Ascending aorta (tissue), 2 donors: Measurements from ENCODE around the gene ALAS1. TPM values are rescaled to one million over a fixed set of nuclear protein-coding genes. Genes with fewer than 3 reads are reported as not detected.
"Not testable (repeated sequence)": the region's sequence is repeated elsewhere in the genome, so short reads cannot be mapped to it uniquely, and the experiment has no call there.

Experiments
- DNase-seq, 2 donors: peaks; one replicate each; pipeline ENCODE4 v3.0.0-alpha.2; 2019; ENCODE audit warnings: low spot score in 2 of 2
- H3K27ac ChIP-seq, 2 donors: fragments of 200-600 bp; sonication (generic); one replicate each; pipeline ENCODE4 v1.5.1; 2016 to 2017; ENCODE audit warnings: mild to moderate bottlenecking in 1 of 2
- H3K27me3 ChIP-seq: fragments of 200-600 bp; sonication (generic); one replicate; pipeline ENCODE4 v1.5.1; 2017
- H3K36me3 ChIP-seq, 2 donors: fragments of 200-600 bp; sonication (generic); one replicate each; pipeline ENCODE4 v1.5.1; 2016
- H3K4me1 ChIP-seq, 2 donors: fragments of 200-600 bp; sonication (generic); one replicate each; pipeline ENCODE4 v1.5.1; 2016 to 2017; ENCODE audit warnings: mild to moderate bottlenecking in 1 of 2
- H3K4me3 ChIP-seq, 2 donors: fragments of 200-600 bp; sonication (generic); one replicate each; pipeline ENCODE4 v1.5.1; 2016 to 2017; ENCODE audit warnings: mild to moderate bottlenecking in 1 of 2
- H3K9me3 ChIP-seq, 2 donors: fragments of 200-600 bp; sonication (generic); one replicate each; pipeline ENCODE4 v1.5.1; 2016
- intact Hi-C: fragments of 100-400 bp; cut with DNase I; formaldehyde crosslinking; loops from one replicate; pipeline ENCODE4 v1.15.1; 2023
- total RNA-seq: library from RNA; depleted of rRNA; stranded (reverse); fragments of >200 nt; gene quantifications from one replicate; pipeline ENCODE4 v1.1.0, GENCODE V29; 2016
- TF ChIP-seq, protein P1 (sequence below), 3 experiments: fragments of 200-600 bp in 2 of 3; fragments of 450-650 bp in 1 of 3; sonication (generic) in 2 of 3; IDR thresholded peaks; one replicate each; pipeline ENCODE4 v1.5.1; 2016 to 2019; ENCODE audit warnings: antibody characterized with exemption in 3 of 3, mild to moderate bottlenecking in 1 of 3, moderate library complexity in 1 of 3

The ALAS1 gene
- total RNA-seq, 1 donor from 2014 or later = 58.3 TPM

DNA sequence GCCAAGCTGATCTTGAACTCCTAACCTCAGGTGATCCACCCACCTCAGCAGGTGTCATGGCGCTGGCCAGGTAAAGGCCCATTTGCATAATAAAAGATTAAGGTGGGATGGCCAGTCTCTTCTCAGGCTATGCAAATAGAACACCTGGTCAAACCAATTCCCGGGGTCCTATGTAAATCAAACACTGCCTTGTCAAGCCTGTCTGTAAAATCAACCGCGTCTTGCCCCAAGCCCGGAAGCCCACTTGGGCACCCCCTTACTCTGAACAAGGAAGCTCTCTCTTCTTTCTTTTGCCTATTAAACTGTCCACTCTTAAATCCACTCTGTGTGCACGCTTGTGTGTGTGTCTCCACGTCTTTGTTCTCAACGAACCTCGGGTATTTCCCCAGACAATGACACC lies 30.7 kb upstream of the ALAS1 start:
- Histone ChIP-seq H3K36me3 (no peaks in the 10 kb centered on the region), H3K4me1 (no peaks in the 10 kb centered on the region), H3K27ac (no peak overlapping the region), H3K4me3 (no peak overlapping the region), H3K27me3 (no peaks in the 10 kb centered on the region), H3K9me3 (no peaks in the 10 kb centered on the region)
- intact Hi-C loops = no loop called here
- TF ChIP-seq, protein P1, sequence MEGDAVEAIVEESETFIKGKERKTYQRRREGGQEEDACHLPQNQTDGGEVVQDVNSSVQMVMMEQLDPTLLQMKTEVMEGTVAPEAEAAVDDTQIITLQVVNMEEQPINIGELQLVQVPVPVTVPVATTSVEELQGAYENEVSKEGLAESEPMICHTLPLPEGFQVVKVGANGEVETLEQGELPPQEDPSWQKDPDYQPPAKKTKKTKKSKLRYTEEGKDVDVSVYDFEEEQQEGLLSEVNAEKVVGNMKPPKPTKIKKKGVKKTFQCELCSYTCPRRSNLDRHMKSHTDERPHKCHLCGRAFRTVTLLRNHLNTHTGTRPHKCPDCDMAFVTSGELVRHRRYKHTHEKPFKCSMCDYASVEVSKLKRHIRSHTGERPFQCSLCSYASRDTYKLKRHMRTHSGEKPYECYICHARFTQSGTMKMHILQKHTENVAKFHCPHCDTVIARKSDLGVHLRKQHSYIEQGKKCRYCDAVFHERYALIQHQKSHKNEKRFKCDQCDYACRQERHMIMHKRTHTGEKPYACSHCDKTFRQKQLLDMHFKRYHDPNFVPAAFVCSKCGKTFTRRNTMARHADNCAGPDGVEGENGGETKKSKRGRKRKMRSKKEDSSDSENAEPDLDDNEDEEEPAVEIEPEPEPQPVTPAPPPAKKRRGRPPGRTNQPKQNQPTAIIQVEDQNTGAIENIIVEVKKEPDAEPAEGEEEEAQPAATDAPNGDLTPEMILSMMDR (IDR thresholded peaks at IDR 0.05) = no peak
- no peak for DNase-seq

DNA sequence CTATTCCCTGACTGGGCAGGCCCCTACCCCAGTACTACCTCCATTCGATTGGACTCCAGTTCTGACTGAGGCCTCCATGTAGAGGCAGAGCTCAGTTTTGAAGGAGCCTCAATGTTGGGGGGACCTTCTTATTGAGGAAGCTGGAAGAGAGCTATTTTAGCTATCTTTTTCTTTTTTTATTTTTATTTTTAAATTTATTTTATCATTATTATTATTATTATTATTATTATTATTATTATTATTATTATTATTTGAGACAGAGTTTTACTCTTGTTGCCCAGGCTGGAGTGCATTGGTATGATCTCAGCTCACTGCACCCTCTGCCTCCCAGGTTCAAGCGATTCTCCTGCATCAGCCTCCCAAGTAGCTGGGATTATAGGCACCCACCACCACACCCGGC lies 27.7 kb upstream of the ALAS1 start:
- intact Hi-C loops, DNase-seq: not testable (repeated sequence)

DNA sequence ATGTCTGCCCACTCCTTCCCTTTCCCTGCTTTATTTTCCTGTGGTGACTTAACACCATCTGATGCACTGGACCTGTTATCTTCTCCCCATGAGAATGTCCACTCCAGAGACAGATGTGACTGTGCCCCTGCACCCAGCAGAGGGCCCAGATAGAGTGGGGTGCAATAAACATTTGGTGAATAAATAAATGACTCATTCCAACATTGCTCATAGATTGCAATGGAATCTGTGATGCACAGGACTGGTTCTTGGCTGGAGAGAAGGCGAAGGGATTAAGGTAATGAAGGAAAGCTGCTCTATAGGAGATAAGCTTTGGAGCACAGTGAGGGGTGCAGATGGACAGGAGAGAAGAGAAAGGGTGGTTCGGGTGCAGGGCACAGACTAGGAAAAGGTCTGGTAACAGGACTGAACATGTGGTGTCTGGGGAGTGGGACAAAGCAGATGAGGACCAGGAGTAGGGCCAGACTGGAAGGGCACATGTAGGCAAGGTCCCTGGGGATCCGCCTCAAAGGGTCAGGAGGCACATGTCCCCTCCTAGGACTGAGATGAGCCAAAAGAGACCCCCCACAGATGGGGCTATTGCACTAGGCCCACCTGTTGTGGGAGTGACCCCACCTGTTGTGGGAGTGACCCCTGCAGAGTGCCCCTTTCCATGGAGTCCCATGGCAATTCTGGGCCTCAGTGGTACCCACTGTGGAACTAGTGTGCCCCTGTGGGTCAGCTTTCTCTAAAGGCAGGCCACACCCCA lies 26.3 kb upstream of the ALAS1 start:
- Histone ChIP-seq H3K27me3 (no peaks in the 10 kb centered on the region), H3K9me3 (no peaks in the 10 kb centered on the region), H3K4me1 (no peaks in the 10 kb centered on the region), H3K27ac (no peak overlapping the region), H3K36me3 (no peaks in the 10 kb centered on the region), H3K4me3 (no peak overlapping the region)
- TF ChIP-seq, protein P1 (IDR thresholded peaks at IDR 0.05) = no peak
- intact Hi-C loops = no loop called here
- no peak for DNase-seq

More for the DNA sequence above, 27.7 kb upstream of the ALAS1 start:
- H3K4me3 ChIP-seq, H3K9me3 ChIP-seq, H3K27me3 ChIP-seq, H3K27ac ChIP-seq, H3K4me1 ChIP-seq, H3K36me3 ChIP-seq: not testable (repeated sequence)

DNA sequence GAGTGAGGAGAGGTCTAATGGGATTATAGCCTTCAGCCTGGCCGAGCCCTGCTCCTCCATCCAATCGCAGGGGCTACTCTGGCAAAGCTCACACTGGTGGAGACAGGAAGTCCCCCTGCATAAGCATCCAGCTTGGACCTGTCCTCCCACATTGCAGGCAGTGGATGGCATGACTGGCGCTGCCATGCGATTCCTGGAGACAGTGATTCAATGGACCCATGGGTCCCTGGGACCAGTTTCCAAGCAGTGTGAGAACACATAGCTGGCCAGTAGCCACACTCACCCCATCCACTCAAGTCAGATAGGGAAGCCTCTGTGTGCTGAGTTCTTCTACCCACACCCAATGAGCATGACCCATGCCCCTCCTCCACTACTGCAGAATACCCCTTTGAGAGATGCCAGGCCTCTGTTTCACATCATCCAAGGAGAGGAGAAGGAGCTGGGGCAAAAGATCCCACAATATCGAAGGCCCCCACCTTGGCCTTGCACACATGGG lies 25.6 kb upstream of the ALAS1 start:
- no peaks in the 10 kb centered on the region for H3K4me1 ChIP-seq
- H3K27me3 ChIP-seq = no peaks in the 10 kb centered on the region
- no peak overlapping the region for H3K4me3 ChIP-seq
- no peaks in the 10 kb centered on the region for H3K36me3 ChIP-seq
- no peak overlapping the region for H3K27ac ChIP-seq
- DNase-seq = no peak
- H3K9me3 ChIP-seq = no peaks in the 10 kb centered on the region
- intact Hi-C loops = no loop called here
- TF ChIP-seq, protein P1 (IDR thresholded peaks at IDR 0.05) = no peak

DNA sequence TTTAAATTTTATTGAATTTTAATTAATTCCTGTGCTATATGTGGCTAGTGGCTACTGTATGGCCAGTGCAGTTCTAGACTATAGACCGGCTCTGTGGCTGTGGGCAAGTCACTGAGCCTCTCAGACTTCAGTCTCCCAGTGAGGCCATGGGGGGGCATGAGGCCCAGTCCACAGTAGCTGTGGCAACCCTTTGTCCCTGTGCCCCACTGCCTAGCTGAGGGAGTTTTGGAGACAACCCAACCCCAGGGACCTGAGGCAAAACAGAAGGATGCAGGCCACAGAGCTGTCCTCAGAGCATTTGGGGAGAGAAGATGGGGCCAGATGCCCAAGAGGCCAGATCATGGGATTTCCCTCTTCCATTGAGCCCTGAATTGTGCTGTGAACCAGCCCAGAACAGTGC lies 24.9 kb upstream of the ALAS1 start:
- no peak overlapping the region for H3K27ac ChIP-seq
- no peak overlapping the region for H3K4me3 ChIP-seq
- H3K9me3 ChIP-seq = no peaks in the 10 kb centered on the region
- no peaks in the 10 kb centered on the region for H3K4me1 ChIP-seq
- TF ChIP-seq, protein P1 (IDR thresholded peaks at IDR 0.05) = no peak
- H3K27me3 ChIP-seq = no peaks in the 10 kb centered on the region
- H3K36me3 ChIP-seq = no peaks in the 10 kb centered on the region
- DNase-seq = no peak
- intact Hi-C loops = no loop called here

DNA sequence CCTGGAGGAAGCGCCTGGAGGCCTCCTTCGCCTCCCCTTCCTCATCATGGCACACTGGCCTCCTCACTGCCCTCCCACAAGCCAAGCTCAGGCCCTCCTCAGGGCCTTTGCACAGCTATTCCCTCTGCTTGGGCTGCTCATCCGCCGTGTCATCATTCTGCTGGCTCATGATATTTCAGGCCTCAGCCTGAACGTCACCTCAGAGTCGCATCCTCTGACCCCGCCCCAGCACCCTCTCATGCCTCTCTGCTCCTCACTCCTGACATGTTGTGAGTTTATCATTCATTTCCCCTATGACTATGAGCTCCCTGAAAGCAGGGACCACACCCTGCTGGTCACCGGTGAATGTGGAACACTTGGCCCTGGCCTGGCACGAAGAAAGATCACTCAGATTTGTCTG lies 23.1 kb upstream of the ALAS1 start:
- no peak overlapping the region for H3K4me3 ChIP-seq
- TF ChIP-seq, protein P1 (IDR thresholded peaks at IDR 0.05) = no peak
- no peak overlapping the region for H3K27ac ChIP-seq
- intact Hi-C loops = no loop called here
- DNase-seq = no peak
- H3K36me3 ChIP-seq = no peaks in the 10 kb centered on the region
- no peaks in the 10 kb centered on the region for H3K4me1 ChIP-seq
- H3K27me3 ChIP-seq = no peaks in the 10 kb centered on the region
- H3K9me3 ChIP-seq = no peaks in the 10 kb centered on the region
